Psoas muscle (tissue), 8 donors: Measurements from ENCODE around the gene VAMP1. TPM values are rescaled to one million over a fixed set of nuclear protein-coding genes. Genes with fewer than 3 reads are reported as not detected.

Source experiments
- ATAC-seq, 4 donors: fragments of 200-7000 bp; cut with Tn5 transposase; one replicate each; pipeline ENCODE4 v1.9.1; 2020; ENCODE audit warnings: moderate library complexity in 3 of 4, mild to moderate bottlenecking in 2 of 4
- DNase-seq, 2 donors: peaks; one replicate each; pipeline ENCODE4 v3.0.0-alpha.2; 2020
- H3K27ac ChIP-seq: fragments of 200-600 bp; one replicate; pipeline ENCODE4 v1.8.0; 2022
- H3K27me3 ChIP-seq, 3 donors: fragments of 200-600 bp in 1 of 3; one replicate each; pipeline versions ENCODE4 v1.6.1 to v1.8.0; 2013 to 2022; ENCODE audit warnings: low read length in 2 of 3, mild to moderate bottlenecking in 2 of 3, moderate library complexity in 1 of 3; ENCODE audit not compliant: insufficient read depth in 3 of 3
- H3K36me3 ChIP-seq, 2 donors: fragments of 200-600 bp in 1 of 2; one replicate each; pipeline versions ENCODE4 v1.6.1 to v1.8.0; 2013 to 2022; ENCODE audit warnings: low read depth in 1 of 2, mild to moderate bottlenecking in 1 of 2, moderate library complexity in 1 of 2; ENCODE audit not compliant: insufficient read depth in 1 of 2
- H3K4me1 ChIP-seq: fragments of 200-600 bp; one replicate; pipeline ENCODE4 v1.8.0; 2022
- H3K4me3 ChIP-seq: fragments of 200-600 bp; one replicate; pipeline ENCODE4 v1.8.0; 2022; ENCODE audit warnings: mild to moderate bottlenecking
- H3K9me3 ChIP-seq: fragments of 200-600 bp; one replicate; pipeline ENCODE4 v1.8.0; 2022
- CTCF ChIP-seq: fragments of 200-600 bp; IDR thresholded peaks from one replicate; pipeline ENCODE4 v1.8.0; 2022; ENCODE audit warnings: antibody characterized with exemption
- WGBS, 3 donors: extraction: QIAGEN DNeasy Blood & Tissue Kit; methylation state at CpG; one replicate each; pipeline versions ENCODE4 v1.1.6 to v1.1.7; 2013; 5-methylcytosine and 5-hydroxymethylcytosine counted together
- intact Hi-C, 2 donors: fragments of 100-400 bp; cut with DNase I; formaldehyde crosslinking; loops; one replicate each; pipeline versions ENCODE4 v1.11.0 to v1.14.2; 2022
- polyA plus RNA-seq, 3 donors: library from polyadenylated mRNA; stranded (reverse); fragments of 200-250 nt; gene quantifications; one replicate each; pipeline ENCODE4 v1.2.3, GENCODE V29; 2013
- total RNA-seq, 4 donors: library from RNA; stranded (reverse); fragmentation: NEBNext Ultra II Directional in 2 of 4; extraction: Animal tissue kit (Norgen Biotek cat#: 25700) in 2 of 4; gene quantifications; one replicate each; pipeline versions ENCODE4 v1.2.1 to v1.2.4, GENCODE V29; 2021 to 2023
- donor health status: healthy with polysubstance abuse.
- donor health status: DM: no; HTN: no; CAD: no; lungs with moderate emphysema.
- donor health status: Bipolar disorder and iron deficiency.
- donor health status: healthy.
- donor health status: DM: yes; HTN: yes; CAD: no.
- donor health status: DM: no; HTN: no; CAD: no.
- donor health status: DM: no; HTN: no; CAD: no.
- donor health status: DM: yes; HTN: yes; CAD: no.

The VAMP1 gene
- total and polyA plus RNA-seq, 7 donors: 1.5 to 16.9 (median 2.1) TPM

- peak; percentile 41 to 64 (median 56) for ATAC-seq
- Histone ChIP-seq H3K27ac (peak overlapping the region; percentile 95), H3K4me3 (peak overlapping the region; percentile 90), H3K4me1 (peaks cover 11% of the 10 kb centered on the region), H3K36me3 (peaks cover 1 to 51% of the 10 kb centered on the region in 2 donors), H3K9me3 (no peaks in the 10 kb centered on the region), H3K27me3 (no peaks in the 10 kb centered on the region)
- TF ChIP-seq CTCF: no peak
- intact Hi-C loops: loop anchor here in 1 of 2 donors (5.0 kb wide), 1 partner anchor 125 kb away; no protein-coding TSS in a partner anchor
- DNase-seq: peak in 1 of 2 donors; percentile 43
- WGBS, 3 donors: 1 to 3% (median 1%) methylated on average over 9 of the region's 9 CpGs
These were observed 18.1 kb downstream of the VAMP1 start for GRCh38 chr12:6452245-6452943.

- ATAC-seq: peak; percentile 90 to 93 (median 91)
- Histone ChIP-seq H3K27ac (peak within 1 kb of the TSS; percentile 95), H3K9me3 (no peaks in the 10 kb centered on the region), H3K4me3 (peak within 1 kb of the TSS; percentile 90), H3K4me1 (peaks cover 11% of the 10 kb centered on the region), H3K27me3 (no peaks in the 10 kb centered on the region), H3K36me3 (peaks cover 0 to 51% of the 10 kb centered on the region in 2 donors)
- no peak for TF ChIP-seq CTCF
- intact Hi-C loops: loop anchor here in 1 of 2 donors (5.0 kb wide), 1 partner anchor 124 kb away; no protein-coding TSS in a partner anchor
- peak; percentile 85 to 89 for DNase-seq
- WGBS, 3 donors: 0% methylated on average over 27 of the region's 27 CpGs
These were observed 18.9 kb downstream of the VAMP1 start, which contains the start of gene TAPBPL for GRCh38 chr12:6451348-6452244. TAPBPL (plus strand) TSS chr12:6452042; CDS start chr12:6452249, 207 bp downstream.

GRCh38 chr12:6450869-6451347, 19.6 kb downstream of the VAMP1 start:
- ATAC-seq (peak in 2 of 4 donors; percentile 20 to 21), DNase-seq (peak in 1 of 2 donors; percentile 39)
- Histone ChIP-seq H3K27ac (peak overlapping the region; percentile 95), H3K27me3 (no peaks in the 10 kb centered on the region), H3K36me3 (peaks cover 0 to 52% of the 10 kb centered on the region in 2 donors), H3K9me3 (no peaks in the 10 kb centered on the region), H3K4me1 (peaks cover 11% of the 10 kb centered on the region), H3K4me3 (peak overlapping the region; percentile 90)
- intact Hi-C loops: loop anchor here in 1 of 2 donors (5.0 kb wide), 1 partner anchor 124 kb away; no protein-coding TSS in a partner anchor
- WGBS, 3 donors: 7 to 10% (median 9%) methylated on average over 10 to 11 of the region's 11 CpGs
- TF ChIP-seq CTCF: no peak

GRCh38 chr12:6450091-6450868, 20.2 kb downstream of the VAMP1 start:
- TF ChIP-seq CTCF: no peak
- peak overlapping the region; percentile 95 for H3K27ac ChIP-seq
- 59 to 66% (median 60%) methylated on average over 16 of the region's 16 CpGs for WGBS, 3 donors
- intact Hi-C loops: loop anchor here in 1 of 2 donors (5.0 kb wide), 1 partner anchor 123 kb away; no protein-coding TSS in a partner anchor
- DNase-seq (no peak), ATAC-seq (no peak)
- H3K4me1 ChIP-seq: peaks cover 11% of the 10 kb centered on the region
- H3K4me3 ChIP-seq: peak overlapping the region; percentile 90
- H3K9me3 ChIP-seq: no peaks in the 10 kb centered on the region
- no peaks in the 10 kb centered on the region for H3K27me3 ChIP-seq
- peaks cover 0 to 52% of the 10 kb centered on the region in 2 donors for H3K36me3 ChIP-seq
